H9 (cell line): ENCODE measurements around the gene CXXC1. TPM values are rescaled to one million over a fixed set of nuclear protein-coding genes. Genes with fewer than 3 reads are reported as not detected.

Source experiments
- DNase-seq: peaks from one replicate; pipeline ENCODE4 v3.0.0-alpha.2; 2017
- H2AFZ ChIP-seq: one replicate; pipeline ENCODE4 v1.6.1; 2013; ENCODE audit warnings: mild to moderate bottlenecking, low read length, control low read depth, moderate library complexity
- H2AK5ac ChIP-seq: 2 replicates; pipeline ENCODE4 v1.6.1; 2013; ENCODE audit warnings: low read length, control low read depth, mixed read lengths; ENCODE audit not compliant: insufficient read length
- H2BK120ac ChIP-seq: one replicate; pipeline ENCODE4 v1.6.1; 2013; ENCODE audit warnings: low read depth, mild to moderate bottlenecking, low read length, control low read depth, inconsistent platforms; ENCODE audit not compliant: poor library complexity, severe bottlenecking
- H2BK12ac ChIP-seq: 2 replicates; pipeline ENCODE4 v1.6.1; 2013; ENCODE audit warnings: low read length, control low read depth, mixed read lengths, low read depth; ENCODE audit not compliant: insufficient read length
- H2BK15ac ChIP-seq: 2 replicates; pipeline ENCODE4 v1.6.1; 2013; ENCODE audit warnings: low read depth, low read length, control low read depth
- H2BK20ac ChIP-seq: one replicate; pipeline ENCODE4 v1.6.1; 2013; ENCODE audit warnings: low read depth, mild to moderate bottlenecking, low read length, control low read depth, inconsistent platforms; ENCODE audit not compliant: poor library complexity, severe bottlenecking
- H2BK5ac ChIP-seq: 2 replicates; pipeline ENCODE4 v1.6.1; 2013; ENCODE audit warnings: low read length, control low read depth, mixed read lengths; ENCODE audit not compliant: insufficient read length
- H3K14ac ChIP-seq: 2 replicates; pipeline ENCODE4 v1.6.1; 2013; ENCODE audit warnings: low read length, control low read depth; ENCODE audit not compliant: insufficient read depth
- H3K18ac ChIP-seq: 2 replicates; pipeline ENCODE4 v1.6.1; 2013; ENCODE audit warnings: low read depth, mild to moderate bottlenecking, mixed read lengths, low read length, control low read depth; ENCODE audit not compliant: insufficient read length
- H3K23ac ChIP-seq: 2 replicates; pipeline ENCODE4 v1.6.1; 2013; ENCODE audit warnings: low read length, control low read depth, mixed read lengths, low read depth; ENCODE audit not compliant: insufficient read length
- H3K23me2 ChIP-seq: 2 replicates; pipeline ENCODE4 v1.6.1; 2013; ENCODE audit warnings: low read depth, mild to moderate bottlenecking, mixed read lengths, low read length, control low read depth; ENCODE audit not compliant: insufficient read length, poor library complexity, severe bottlenecking
- H3K27ac ChIP-seq: 2 replicates; pipeline ENCODE4 v1.5.1; 2013; ENCODE audit warnings: low read length, control low read depth, mixed read lengths, low read depth; ENCODE audit not compliant: insufficient read length
- H3K27me3 ChIP-seq: 2 replicates; pipeline ENCODE4 v1.6.1; 2013; ENCODE audit warnings: low read length, control low read depth, inconsistent platforms; ENCODE audit not compliant: insufficient read depth
- H3K4ac ChIP-seq: 2 replicates; pipeline ENCODE4 v1.6.1; 2013; ENCODE audit warnings: low read depth, mild to moderate bottlenecking, control low read depth, inconsistent platforms, low read length, moderate library complexity
- H3K4me1 ChIP-seq: 2 replicates; pipeline ENCODE4 v1.6.1; 2013; ENCODE audit warnings: low read length, control low read depth, inconsistent platforms; ENCODE audit not compliant: insufficient read depth
- H3K4me2 ChIP-seq: 2 replicates; pipeline ENCODE4 v1.6.1; 2013; ENCODE audit warnings: low read length, control low read depth, mixed read lengths; ENCODE audit not compliant: insufficient read length, insufficient read depth
- H3K56ac ChIP-seq: 2 replicates; pipeline ENCODE4 v1.6.1; 2013; ENCODE audit warnings: low read depth, mild to moderate bottlenecking, mixed read lengths, low read length, control low read depth; ENCODE audit not compliant: insufficient read length
- H3K79me1 ChIP-seq: 2 replicates; pipeline ENCODE4 v1.6.1; 2013; ENCODE audit warnings: low read depth, mild to moderate bottlenecking, moderate library complexity, low read length, control low read depth, inconsistent platforms; ENCODE audit not compliant: insufficient read depth, poor library complexity, severe bottlenecking
- H3K79me2 ChIP-seq: 2 replicates; pipeline ENCODE4 v1.6.1; 2013; ENCODE audit warnings: low read length, control low read depth, inconsistent platforms; ENCODE audit not compliant: insufficient read depth
- H3K9ac ChIP-seq: 2 replicates; pipeline ENCODE4 v1.6.1; 2013; ENCODE audit warnings: low read length, control low read depth, mixed read lengths; ENCODE audit not compliant: insufficient read length; ENCODE audit errors: extremely low read depth
- H3K9me3 ChIP-seq: one replicate; pipeline ENCODE4 v1.6.1; 2013; ENCODE audit warnings: low read depth, low read length, inconsistent platforms; ENCODE audit not compliant: control insufficient read depth
- H3T11ph ChIP-seq: one replicate; pipeline ENCODE4 v1.6.1; 2013; ENCODE audit warnings: mild to moderate bottlenecking, low read length, control low read depth, inconsistent platforms
- H4K20me1 ChIP-seq: one replicate; pipeline ENCODE4 v1.6.1; 2013; ENCODE audit not compliant: control insufficient read depth, insufficient read length, insufficient read depth
- H4K5ac ChIP-seq: 2 replicates; pipeline ENCODE4 v1.6.1; 2013; ENCODE audit warnings: low read depth, mild to moderate bottlenecking, mixed read lengths, low read length, control low read depth; ENCODE audit not compliant: insufficient read length
- H4K8ac ChIP-seq: replicated peaks from 2 replicates; pipeline ENCODE4 v1.6.1; 2013; ENCODE audit warnings: low read length, control low read depth, mixed read lengths, low read depth; ENCODE audit not compliant: insufficient read length
- H4K91ac ChIP-seq: 2 replicates; pipeline ENCODE4 v1.6.1; 2013; ENCODE audit warnings: low read depth, mild to moderate bottlenecking, moderate library complexity, mixed read lengths, low read length, control low read depth; ENCODE audit not compliant: insufficient read length
- H3K27ac Mint-ChIP-seq, 3 experiments: 2 replicates in 2 of 3; 3 replicates in 1 of 3; pipeline ENCODE4 v1.8.0; 2020 to 2021; ENCODE audit warnings: mixed read lengths in 3 of 3, mild to moderate bottlenecking in 1 of 3, moderate library complexity in 1 of 3
- H3K27me3 Mint-ChIP-seq: 2 replicates; pipeline ENCODE4 v1.8.0; 2021; ENCODE audit warnings: low read depth, mild to moderate bottlenecking, moderate library complexity, mixed read lengths
- H3K36me3 Mint-ChIP-seq, 3 experiments: 2 replicates in 2 of 3; 3 replicates in 1 of 3; pipeline ENCODE4 v1.8.0; 2020 to 2021; ENCODE audit warnings: low read depth in 3 of 3, mixed read lengths in 3 of 3; ENCODE audit not compliant: insufficient read depth in 1 of 3
- H3K4me1 Mint-ChIP-seq, 2 experiments: 2 replicates each; pipeline ENCODE4 v1.8.0; 2020; ENCODE audit warnings: mixed read lengths in 2 of 2
- H3K4me3 Mint-ChIP-seq, 2 experiments: 2 replicates in 1 of 2; 3 replicates in 1 of 2; pipeline ENCODE4 v1.8.0; 2020 to 2021; ENCODE audit warnings: mild to moderate bottlenecking in 2 of 2, mixed read lengths in 2 of 2, moderate library complexity in 1 of 2
- H3K9me3 Mint-ChIP-seq, 2 experiments: 2 replicates in 1 of 2; 3 replicates in 1 of 2; pipeline ENCODE4 v1.8.0; 2020; ENCODE audit warnings: mild to moderate bottlenecking in 2 of 2, mixed read lengths in 2 of 2, moderate library complexity in 1 of 2
- CTCF ChIP-seq: fragments of 200-600 bp; sonication (generic); conservative IDR thresholded peaks from 3 replicates; pipeline ENCODE4 v1.8.0; 2021; ENCODE audit warnings: antibody characterized with exemption, mild to moderate bottlenecking
- WGBS: extraction: QIAGEN DNeasy Blood & Tissue Kit; methylation state at CpG from one replicate; pipeline ENCODE4 v1.1.7; 2013; ENCODE audit warnings: missing lambda C conversion rate, low lambda C conversion rate, mixed read lengths; ENCODE audit not compliant: insufficient read length; ENCODE audit errors: extremely low coverage; 5-methylcytosine and 5-hydroxymethylcytosine counted together
- total RNA-seq: library from RNA; stranded (reverse); gene quantifications from 2 replicates; pipeline ENCODE4 v1.2.1, GENCODE V29; 2021

Gene CXXC1
- total RNA-seq, 1 experiment from 2014 or later, result 95.9 TPM

GRCh38 chr18:50282521-50283335 lies 4.8 kb downstream of the CXXC1 start:
- H3K79me2 ChIP-seq, result no peaks in the 10 kb centered on the region; the same call in 1 of the 2 replicates
- no peak overlapping the region for H2BK15ac ChIP-seq
- no peak overlapping the region for H3K27ac ChIP-seq
- no peak overlapping the region for H4K91ac ChIP-seq
- WGBS, result no CpG with 5 or more reads among the region's 42 CpGs
- Mint-ChIP-seq H3K27me3 (no peaks in the 10 kb centered on the region), H3K36me3 (peaks cover 40 to 56% (median 52%) of the 10 kb centered on the region in 3 experiments; a peak in 6 of 7 replicates), H3K9me3 (no peaks in the 10 kb centered on the region; a peak in 1 of 5 replicates), H3K4me1 (peaks cover 17 to 24% of the 10 kb centered on the region in 2 experiments), H3K27ac (peak overlapping the region in 1 of 3 experiments; percentile 59; a peak in 1 of 7 replicates), H3K4me3 (peak overlapping the region; percentile 95 to 98)
- no peak overlapping the region for H2BK120ac ChIP-seq
- no peak overlapping the region for H2AFZ ChIP-seq
- no peak overlapping the region for H3K18ac ChIP-seq
- H2BK12ac ChIP-seq, result no peak overlapping the region
- peaks cover 15% of the 10 kb centered on the region for H3K23me2 ChIP-seq
- no peak overlapping the region for H3K9ac ChIP-seq
- no peak overlapping the region for H3K14ac ChIP-seq
- H3K4ac ChIP-seq, result no peak overlapping the region
- no peaks in the 10 kb centered on the region for H4K20me1 ChIP-seq
- no peak overlapping the region for H3T11ph ChIP-seq
- no peak overlapping the region for H2BK5ac ChIP-seq
- H3K4me1 ChIP-seq, result no peaks in the 10 kb centered on the region
- H3K27me3 ChIP-seq, result no peaks in the 10 kb centered on the region
- no peak for DNase-seq
- no peak overlapping the region for H3K4me2 ChIP-seq
- H4K5ac ChIP-seq, result no peak overlapping the region
- H3K56ac ChIP-seq, result no peak overlapping the region
- no peaks in the 10 kb centered on the region for H3K9me3 ChIP-seq
- no peak overlapping the region for H2BK20ac ChIP-seq
- H3K79me1 ChIP-seq, result no peaks in the 10 kb centered on the region
- H2AK5ac ChIP-seq, result no peak overlapping the region
- TF ChIP-seq CTCF, result no peak
- no peak overlapping the region for H3K23ac ChIP-seq
- no peak overlapping the region for H4K8ac ChIP-seq
